ENCODE results near the gene ANO3. TPM values are rescaled to one million over a fixed set of nuclear protein-coding genes. Genes with fewer than 3 reads are reported as not detected.

The ANO3 gene
- total and polyA plus RNA-seq, 12 donors: 0.10 to 3.9 (median 0.65) TPM

DNA sequence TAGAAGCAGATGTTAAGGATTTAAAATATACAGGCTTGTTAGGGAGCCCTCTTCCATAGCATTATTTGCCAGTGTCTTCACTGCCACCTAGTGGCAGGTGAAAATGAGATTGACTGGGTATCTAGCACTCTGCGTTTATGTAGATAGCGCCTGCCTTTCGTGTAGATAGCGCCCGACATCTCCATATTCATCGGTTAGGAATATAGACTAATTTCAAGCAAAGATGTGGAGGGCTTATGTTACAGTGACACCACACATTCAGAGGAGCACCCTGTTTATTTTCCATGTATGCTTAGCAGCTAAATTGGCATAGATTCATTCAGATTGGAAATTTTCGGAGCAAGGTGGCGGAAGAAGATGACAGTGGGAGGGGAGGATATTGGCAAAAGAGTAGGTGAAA, 318.0 kb downstream of the ANO3 start:
- no peak overlapping the region for H3K4me3 ChIP-seq
- intact Hi-C loops (cut with DNase I): loop anchor here in 1 of 2 donors (10.0 kb wide), 1 partner anchor 355 kb away; no protein-coding TSS in a partner anchor
- no peaks in the 10 kb centered on the region for H3K27me3 ChIP-seq
- 31 to 39% (median 36%) methylated on average over 8 of the region's 8 CpGs for WGBS, 4 donors
- no peaks in the 10 kb centered on the region for H3K9me3 ChIP-seq (replicated peaks in 1 of 3)
- H3K27ac ChIP-seq: no peak overlapping the region
- DNase-seq: peak; percentile 41 to 73 (median 55)
- TF ChIP-seq, protein P1, sequence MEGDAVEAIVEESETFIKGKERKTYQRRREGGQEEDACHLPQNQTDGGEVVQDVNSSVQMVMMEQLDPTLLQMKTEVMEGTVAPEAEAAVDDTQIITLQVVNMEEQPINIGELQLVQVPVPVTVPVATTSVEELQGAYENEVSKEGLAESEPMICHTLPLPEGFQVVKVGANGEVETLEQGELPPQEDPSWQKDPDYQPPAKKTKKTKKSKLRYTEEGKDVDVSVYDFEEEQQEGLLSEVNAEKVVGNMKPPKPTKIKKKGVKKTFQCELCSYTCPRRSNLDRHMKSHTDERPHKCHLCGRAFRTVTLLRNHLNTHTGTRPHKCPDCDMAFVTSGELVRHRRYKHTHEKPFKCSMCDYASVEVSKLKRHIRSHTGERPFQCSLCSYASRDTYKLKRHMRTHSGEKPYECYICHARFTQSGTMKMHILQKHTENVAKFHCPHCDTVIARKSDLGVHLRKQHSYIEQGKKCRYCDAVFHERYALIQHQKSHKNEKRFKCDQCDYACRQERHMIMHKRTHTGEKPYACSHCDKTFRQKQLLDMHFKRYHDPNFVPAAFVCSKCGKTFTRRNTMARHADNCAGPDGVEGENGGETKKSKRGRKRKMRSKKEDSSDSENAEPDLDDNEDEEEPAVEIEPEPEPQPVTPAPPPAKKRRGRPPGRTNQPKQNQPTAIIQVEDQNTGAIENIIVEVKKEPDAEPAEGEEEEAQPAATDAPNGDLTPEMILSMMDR (IDR thresholded peaks at IDR 0.05): peak; percentile 35 to 72 (median 53)
- no peak for TF ChIP-seq POLR2A (IDR thresholded peaks at IDR 0.05)
- no peaks in the 10 kb centered on the region for H3K36me3 ChIP-seq (replicated peaks in 1 of 2)
- H3K4me1 ChIP-seq (replicated peaks in 1 of 2): no peaks in the 10 kb centered on the region

DNA sequence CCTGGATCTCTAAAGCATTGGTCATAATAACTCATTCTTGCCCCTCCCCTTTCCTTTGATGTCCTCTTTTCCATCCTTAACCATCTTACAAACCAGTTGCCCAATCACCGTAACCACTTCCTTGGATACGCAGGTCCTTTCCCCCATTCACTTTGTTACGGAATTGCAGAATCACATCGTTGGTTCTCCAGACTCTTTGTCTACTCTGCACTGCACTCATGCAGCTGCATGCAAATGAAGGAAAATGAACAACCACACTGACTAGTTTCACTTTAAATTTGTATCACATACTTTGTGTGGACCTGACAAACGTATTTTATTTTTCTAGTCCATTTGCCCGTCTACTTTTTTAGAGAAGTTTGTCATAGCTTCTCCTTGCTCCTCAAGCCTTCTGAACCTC, 320.0 kb downstream of the ANO3 start:
- no peak for DNase-seq
- intact Hi-C loops (cut with DNase I): loop anchor here in 1 of 2 donors (10.0 kb wide), 1 partner anchor 357 kb away; no protein-coding TSS in a partner anchor
- TF ChIP-seq, protein P1 (IDR thresholded peaks at IDR 0.05): no peak
- no peak for TF ChIP-seq POLR2A (IDR thresholded peaks at IDR 0.05)
- Histone ChIP-seq H3K36me3 (replicated peaks in 1 of 2) (no peaks in the 10 kb centered on the region), H3K27me3 (no peaks in the 10 kb centered on the region), H3K4me3 (no peak overlapping the region), H3K9me3 (replicated peaks in 1 of 3) (no peaks in the 10 kb centered on the region), H3K4me1 (replicated peaks in 1 of 2) (no peaks in the 10 kb centered on the region), H3K27ac (no peak overlapping the region)
- 79 to 82% (median 79%) methylated on average over 6 of the region's 6 CpGs for WGBS, 4 donors

DNA sequence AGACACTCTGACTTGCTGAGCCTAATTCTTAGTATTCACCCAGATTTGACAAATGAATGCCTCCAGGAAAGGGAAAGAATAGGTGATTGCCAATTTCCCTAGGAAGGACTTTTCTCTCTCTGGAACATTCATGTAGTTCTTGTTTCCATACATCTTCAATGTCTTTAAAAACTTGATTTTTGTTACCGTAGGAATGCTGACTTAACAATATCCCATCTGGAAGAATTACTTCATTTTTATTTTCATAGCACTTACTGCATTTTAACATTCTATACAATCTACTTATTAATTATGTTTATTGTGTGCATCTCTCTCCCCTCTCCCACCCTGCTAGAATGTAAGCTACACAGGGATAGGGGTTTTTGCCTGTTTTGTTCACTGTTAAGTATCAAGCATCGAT, 323.4 kb downstream of the ANO3 start:
- Histone ChIP-seq H3K4me1 (replicated peaks in 1 of 2) (no peaks in the 10 kb centered on the region), H3K27ac (no peak overlapping the region), H3K4me3 (no peak overlapping the region), H3K36me3 (replicated peaks in 1 of 2) (no peaks in the 10 kb centered on the region), H3K27me3 (no peaks in the 10 kb centered on the region), H3K9me3 (replicated peaks in 1 of 3) (no peaks in the 10 kb centered on the region)
- 84 to 89% (median 86%) methylated on average over 2 of the region's 2 CpGs for WGBS, 4 donors
- intact Hi-C loops (cut with DNase I): loop anchor here in 1 of 2 donors (10.0 kb wide), 1 partner anchor 360 kb away; no protein-coding TSS in a partner anchor
- no peak for DNase-seq
- TF ChIP-seq POLR2A (IDR thresholded peaks at IDR 0.05): no peak
- TF ChIP-seq, protein P1 (IDR thresholded peaks at IDR 0.05): no peak

DNA sequence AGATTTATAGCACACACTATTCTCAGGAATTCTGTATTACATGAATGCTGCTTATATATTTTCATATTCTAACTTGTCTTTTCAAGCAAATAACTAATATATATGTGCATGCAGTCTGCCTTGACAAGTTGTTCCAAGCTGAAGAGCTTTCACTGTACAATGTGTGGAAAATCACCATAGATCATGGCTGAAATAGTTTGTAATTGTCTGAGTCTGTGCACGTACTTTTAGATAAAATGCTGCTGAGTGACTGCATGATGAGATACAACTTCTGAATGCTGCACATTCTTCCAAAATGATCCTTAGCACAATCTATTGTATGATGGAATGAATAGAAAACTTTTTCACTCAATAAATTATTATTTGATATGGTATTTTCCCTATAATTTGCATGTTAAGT, 331.0 kb downstream of the ANO3 start:
- Histone ChIP-seq H3K9me3 (replicated peaks in 1 of 3) (no peaks in the 10 kb centered on the region), H3K4me1 (replicated peaks in 1 of 2) (no peaks in the 10 kb centered on the region), H3K36me3 (replicated peaks in 1 of 2) (no peaks in the 10 kb centered on the region), H3K27ac (no peak overlapping the region), H3K27me3 (no peaks in the 10 kb centered on the region), H3K4me3 (no peak overlapping the region)
- DNase-seq: no peak
- intact Hi-C loops (cut with DNase I): no loop called here
- WGBS, 4 donors: 48 to 67% (median 57%) methylated on average over 1 of the region's 1 CpG
- TF ChIP-seq, protein P1 (IDR thresholded peaks at IDR 0.05): no peak
